Renal cortex interstitium (tissue), 11 donors: ENCODE results near the gene TMEM184A. TPM values are rescaled to one million over a fixed set of nuclear protein-coding genes. Genes with fewer than 3 reads are reported as not detected.

ENCODE experiments used
- DNase-seq, 11 donors: peaks; one replicate each; pipeline ENCODE4 v3.0.0-alpha.2; 2013; ENCODE audit warnings: low read depth in 9 of 11, low spot score in 4 of 11; ENCODE audit errors: extremely low read depth in 1 of 11
- polyA plus RNA-seq, 3 donors: library from polyadenylated mRNA; unstranded; fragments of 120-200 nt; gene quantifications; one replicate each; pipeline ENCODE4 v1.2.1, GENCODE V29; 2013; ENCODE audit not compliant: insufficient read length in 3 of 3

The TMEM184A gene
- polyA plus RNA-seq, 3 donors, result 4.6 to 11.1 (median 6.0) TPM

DNA sequence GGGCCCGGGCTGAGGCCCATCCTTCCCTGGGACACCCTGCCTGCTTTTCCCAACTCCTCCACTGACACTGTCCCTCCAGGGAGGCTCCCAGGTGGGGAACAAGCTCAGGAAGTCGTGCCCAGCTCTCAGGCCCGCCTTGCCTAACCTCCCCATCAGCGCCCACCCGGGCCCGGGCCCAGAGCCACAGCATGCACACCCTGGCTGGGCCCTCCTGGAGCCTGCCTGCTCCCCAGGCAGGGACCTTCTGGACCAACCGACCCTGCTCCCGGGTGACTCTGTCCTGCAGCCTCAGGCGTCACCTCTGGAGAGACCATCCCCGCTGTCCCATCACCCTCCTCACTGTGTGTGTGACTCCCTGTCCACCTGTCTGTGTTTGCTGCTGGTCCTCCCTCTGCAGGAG, 1.8 kb upstream of the TMEM184A start:
- no peak for DNase-seq

DNA sequence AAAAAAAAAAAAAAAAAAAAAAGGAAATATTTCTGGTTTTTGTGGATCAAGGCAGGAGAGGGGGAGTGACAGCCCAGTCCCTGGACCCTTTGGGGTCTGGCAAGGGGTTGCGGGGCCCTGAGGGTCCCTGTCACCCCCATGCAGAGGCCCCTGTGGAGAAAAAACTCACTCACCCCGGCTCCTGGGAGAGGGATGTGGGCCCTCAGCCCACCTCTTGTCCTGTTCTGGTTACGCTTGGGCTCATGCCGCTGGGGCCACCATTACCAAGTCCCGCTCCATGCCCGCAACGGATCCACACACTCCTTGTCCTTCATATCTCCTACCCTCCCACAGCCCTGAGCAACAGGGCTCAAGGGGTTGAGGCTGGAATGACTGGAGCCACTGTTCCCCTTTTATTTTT, 1.0 kb upstream of the TMEM184A start:
- DNase-seq, result no peak

- peak in 4 of 11 donors; percentile 75 to 85 (median 79) for DNase-seq
Observed at GRCh38 chr7:1555046-1555812, 776 bp downstream of the TMEM184A start.

DNA sequence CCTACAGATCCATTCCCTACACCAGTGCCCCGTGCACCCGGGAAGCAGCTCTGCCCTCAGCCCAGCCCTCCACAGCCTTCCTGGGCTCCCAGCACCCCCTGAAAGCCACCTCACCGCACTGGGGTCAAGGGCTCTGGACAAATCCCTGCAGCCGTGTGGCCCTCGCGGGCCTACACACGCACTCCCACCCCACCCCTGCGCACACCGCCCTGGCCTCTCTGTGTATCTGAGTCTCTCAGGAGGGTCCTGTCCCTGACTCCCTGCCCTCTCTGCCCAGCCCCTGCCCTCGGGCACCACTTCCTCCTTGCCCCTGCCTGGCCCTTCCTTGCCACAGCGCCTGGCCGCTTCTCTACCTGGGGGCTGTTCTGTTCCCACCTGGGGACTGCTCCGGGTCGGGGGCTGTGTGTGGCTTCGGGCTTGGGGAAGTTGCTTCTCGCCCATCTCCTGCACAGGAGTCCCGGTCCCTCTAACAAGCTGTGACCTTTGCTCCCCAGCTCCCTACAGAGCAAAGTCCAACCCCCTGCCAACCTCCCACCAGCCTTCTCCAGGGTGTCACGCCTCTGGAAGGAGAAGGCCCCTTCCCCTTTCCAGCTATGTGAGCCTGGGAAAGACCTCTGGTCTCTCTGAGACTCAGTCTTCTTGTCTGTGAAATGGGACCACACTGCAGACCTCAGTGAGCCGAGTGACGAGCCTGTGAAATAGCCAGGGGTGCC, 1.5 kb downstream of the TMEM184A start:
- DNase-seq, result no peak

GRCh38 chr7:1553512-1554210, 2.3 kb downstream of the TMEM184A start:
- no peak for DNase-seq

DNA sequence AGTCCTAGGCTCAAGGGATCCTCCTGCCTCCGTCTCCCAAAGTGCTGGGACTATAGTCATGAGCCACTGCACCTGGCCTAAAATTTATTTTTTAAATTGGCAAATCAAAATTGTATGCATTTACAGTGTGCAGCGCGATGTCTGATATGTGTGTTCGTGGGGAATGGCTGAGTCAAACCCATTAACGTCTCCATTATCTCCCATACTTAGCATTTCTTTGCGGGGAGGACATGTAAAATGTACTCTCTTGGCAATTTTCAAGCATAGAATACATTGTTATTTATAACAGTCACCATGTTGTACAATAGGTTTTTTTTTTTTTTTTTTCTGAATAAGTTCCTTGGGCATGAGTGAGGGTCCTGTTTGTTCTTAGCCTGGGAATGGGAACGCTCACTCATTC, 3.8 kb downstream of the TMEM184A start:
- no peak for DNase-seq

GRCh38 chr7:1550846-1551155, 5.2 kb downstream of the TMEM184A start:
- DNase-seq, result no peak

- no peak for DNase-seq
Observed at GRCh38 chr7:1550005-1550845, 5.8 kb downstream of the TMEM184A start.

DNA sequence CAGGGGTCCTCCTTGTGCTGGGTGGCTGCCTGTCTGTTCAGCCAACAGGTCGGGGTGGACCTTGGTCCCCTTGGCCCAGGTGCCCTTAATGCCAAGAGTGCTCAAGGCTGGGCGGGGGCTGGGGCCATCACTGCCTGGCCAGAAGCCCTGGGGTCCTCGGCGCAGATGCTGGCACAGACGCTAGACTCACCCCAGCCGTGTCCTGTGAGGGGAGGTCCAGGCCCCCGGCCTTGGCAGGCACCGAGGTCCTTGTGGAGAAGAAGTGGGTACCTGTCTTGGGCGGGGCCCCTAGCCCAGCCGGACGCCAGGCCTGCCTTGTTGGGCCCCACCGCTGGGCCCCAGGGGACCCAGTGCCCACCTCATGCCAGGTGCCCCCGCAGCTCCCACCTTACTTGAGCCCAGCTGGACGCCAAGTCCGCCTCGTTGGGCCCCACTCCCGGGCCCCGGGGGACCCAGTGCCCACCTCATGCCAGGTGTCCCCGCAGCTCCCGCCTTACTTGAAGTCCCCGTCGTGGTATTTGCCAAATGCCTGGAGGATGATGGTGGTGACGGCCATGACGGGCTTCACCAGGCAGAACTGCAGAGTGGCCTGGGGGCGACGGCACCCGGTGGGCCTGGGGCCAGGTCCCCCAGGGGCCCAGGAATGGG, 6.5 kb downstream of the TMEM184A start:
- no peak for DNase-seq

DNA sequence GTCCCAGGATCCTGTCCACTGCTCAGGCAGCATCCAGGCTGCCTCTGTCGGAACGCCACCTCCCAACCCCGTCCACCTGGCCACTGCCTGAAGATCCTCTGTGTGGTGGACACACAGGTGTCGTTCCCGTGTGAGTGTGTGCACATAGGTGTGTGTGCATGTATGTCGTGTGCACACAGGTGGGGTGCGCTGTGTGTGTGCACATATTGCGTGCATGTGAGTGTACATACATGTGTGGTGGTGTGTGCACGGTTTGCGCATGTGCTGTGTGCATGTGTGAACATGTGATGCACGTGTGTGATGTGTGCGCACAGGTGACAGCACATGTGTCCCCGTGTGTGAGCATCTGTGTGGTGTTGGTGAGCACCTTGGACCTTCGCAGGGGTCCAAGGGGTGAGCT, 7.1 kb downstream of the TMEM184A start:
- DNase-seq, result no peak

- no peak for DNase-seq
Observed at GRCh38 chr7:1548438-1548831, 7.6 kb downstream of the TMEM184A start.

GRCh38 chr7:1547777-1548437, 8.1 kb downstream of the TMEM184A start:
- no peak for DNase-seq

DNA sequence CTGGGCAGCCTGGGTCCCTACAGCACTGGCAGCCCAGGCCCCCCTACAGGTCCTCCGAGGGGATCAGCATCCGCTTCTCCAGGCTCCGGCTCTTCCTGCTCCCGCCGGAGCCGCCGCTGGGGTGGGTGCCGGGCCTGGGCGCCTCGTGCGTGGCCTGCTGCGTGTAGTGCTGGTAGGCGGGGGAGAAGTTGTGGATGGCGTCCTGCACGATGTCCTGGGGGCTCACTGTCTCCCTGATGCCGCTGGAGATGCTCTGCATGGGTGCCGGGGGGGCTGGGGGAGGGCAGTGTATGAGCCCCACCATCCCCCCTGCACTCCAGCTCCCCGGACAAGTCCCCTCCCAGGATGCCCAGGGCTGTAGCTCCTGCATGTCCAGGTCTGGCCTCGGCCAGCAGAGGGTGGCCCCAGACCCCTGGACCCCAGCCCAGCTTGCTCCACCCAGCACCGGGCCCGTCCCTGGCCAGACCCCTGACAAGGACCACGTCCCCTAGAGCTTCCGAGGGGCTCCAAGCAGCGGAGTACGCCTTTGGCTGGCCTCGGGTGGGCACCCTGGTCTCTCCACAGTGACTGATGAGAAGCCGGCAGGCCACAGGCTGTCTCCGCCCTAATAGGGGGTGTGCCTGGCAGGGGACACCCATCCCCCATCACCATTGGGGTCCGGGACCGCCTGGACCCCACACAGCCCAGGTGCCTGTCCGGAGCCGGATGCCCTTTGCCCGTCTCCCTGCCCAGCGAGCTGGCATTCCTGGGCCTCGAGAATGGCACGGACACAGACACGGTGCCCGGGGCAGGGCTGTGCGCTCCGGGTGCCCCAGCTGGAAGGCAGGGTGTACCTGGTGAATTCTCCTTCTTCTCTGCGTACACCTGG, 8.9 kb downstream of the TMEM184A start:
- DNase-seq, result no peak

- no peak for DNase-seq
Observed at GRCh38 chr7:1546274-1546908, 9.6 kb downstream of the TMEM184A start.

- DNase-seq, result no peak
Observed at GRCh38 chr7:1545417-1546246, 10.4 kb downstream of the TMEM184A start.

GRCh38 chr7:1544896-1545416, 11.0 kb downstream of the TMEM184A start:
- DNase-seq, result no peak
